WI38 (cell line): Measurements from ENCODE around the gene FAM53C.
A peak's percentile ranks its signal among the peaks of the same experiment; 100 is the strongest.

ENCODE experiments used
- H3K4me3 ChIP-seq: 2 replicates; pipeline ENCODE4 v1.5.1; 2011; ENCODE audit warnings: low read depth, mild to moderate bottlenecking, control low read depth, low read length
- TF ChIP-seq, protein P1 (sequence below): IDR thresholded peaks from 2 replicates; pipeline ENCODE4 v1.5.1; 2012; ENCODE audit warnings: low read depth, mild to moderate bottlenecking, control low read depth, low read length

The FAM53C gene

DNA sequence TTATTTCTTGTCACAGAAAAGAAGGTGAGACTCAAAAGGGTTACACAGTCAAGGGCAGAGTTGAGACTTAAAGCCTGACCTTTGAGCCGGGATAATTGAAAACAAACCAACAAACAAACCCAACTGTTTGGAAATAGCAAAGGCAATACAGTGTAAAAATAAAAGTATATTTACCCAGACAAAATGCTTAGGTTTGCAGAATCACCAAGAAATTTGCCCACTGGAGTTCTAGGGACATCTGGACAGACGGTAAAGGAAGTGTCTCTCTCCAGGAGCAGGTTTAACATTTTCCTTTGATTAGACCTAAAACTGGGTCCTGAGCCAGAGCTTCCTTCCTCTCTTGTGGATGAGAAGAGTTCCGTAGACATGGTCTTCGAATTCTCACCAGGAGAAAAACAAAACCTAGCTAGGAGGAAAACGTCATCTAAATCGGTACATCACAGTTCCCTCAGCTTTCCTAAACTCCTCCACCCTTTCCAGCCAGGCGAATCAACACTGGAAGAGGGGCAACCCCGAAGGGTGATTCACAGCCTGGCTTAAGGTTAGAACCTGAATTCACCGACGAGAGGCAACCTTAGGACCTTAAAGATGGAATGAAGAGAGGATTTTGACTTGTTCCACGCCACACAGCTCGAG lies 7.1 kb upstream of the FAM53C start:
- TF ChIP-seq, protein P1, sequence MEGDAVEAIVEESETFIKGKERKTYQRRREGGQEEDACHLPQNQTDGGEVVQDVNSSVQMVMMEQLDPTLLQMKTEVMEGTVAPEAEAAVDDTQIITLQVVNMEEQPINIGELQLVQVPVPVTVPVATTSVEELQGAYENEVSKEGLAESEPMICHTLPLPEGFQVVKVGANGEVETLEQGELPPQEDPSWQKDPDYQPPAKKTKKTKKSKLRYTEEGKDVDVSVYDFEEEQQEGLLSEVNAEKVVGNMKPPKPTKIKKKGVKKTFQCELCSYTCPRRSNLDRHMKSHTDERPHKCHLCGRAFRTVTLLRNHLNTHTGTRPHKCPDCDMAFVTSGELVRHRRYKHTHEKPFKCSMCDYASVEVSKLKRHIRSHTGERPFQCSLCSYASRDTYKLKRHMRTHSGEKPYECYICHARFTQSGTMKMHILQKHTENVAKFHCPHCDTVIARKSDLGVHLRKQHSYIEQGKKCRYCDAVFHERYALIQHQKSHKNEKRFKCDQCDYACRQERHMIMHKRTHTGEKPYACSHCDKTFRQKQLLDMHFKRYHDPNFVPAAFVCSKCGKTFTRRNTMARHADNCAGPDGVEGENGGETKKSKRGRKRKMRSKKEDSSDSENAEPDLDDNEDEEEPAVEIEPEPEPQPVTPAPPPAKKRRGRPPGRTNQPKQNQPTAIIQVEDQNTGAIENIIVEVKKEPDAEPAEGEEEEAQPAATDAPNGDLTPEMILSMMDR: no peak
- H3K4me3 ChIP-seq: peak overlapping the region; percentile 63

DNA sequence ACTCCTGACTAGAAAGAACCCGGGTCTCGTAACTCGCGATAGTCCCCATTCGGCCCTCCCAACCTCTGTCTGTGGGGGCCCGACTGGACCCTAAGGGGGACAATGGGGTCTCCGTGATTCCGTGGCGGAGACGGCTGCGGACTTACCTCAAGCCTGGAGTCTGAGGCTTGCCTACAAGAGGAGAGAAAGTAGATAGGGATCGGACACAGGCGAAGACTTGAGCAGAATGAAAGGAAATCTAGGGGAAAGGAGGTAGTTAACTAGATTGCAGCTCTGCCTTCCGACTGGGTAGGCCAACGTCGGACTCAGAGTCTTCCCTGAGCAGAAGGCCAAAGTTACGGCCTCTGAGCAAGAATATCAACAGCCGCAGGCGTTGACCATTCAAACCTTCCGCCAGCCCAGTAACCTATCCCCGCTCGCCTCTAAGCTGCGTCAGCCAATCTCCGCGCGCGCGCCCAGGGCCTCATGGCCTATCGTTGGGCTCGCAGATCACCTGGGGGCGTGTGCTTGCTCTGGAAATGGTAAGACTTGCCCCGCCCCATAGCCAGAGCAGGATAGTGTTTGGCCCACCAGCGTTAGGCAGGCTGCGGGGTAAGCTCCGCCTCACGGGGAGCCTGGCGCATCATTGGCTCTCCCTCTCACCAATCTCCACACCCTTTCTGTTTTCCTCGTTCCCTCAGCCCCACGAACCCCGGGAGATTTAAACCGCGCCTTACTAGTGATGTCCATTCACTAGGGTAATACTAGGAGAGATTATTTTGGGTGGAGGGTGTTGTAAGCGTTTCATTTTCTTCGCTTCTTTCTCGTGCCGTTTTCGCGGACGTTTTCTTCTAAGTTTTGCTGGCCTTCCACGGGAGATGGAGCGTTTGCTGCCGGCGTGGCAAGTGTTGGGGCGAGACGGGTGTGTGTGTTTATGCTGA lies 6.4 kb upstream of the FAM53C start, which contains the start of gene CDC25C:
Gene CDC25C, minus strand, starts transcription at position 356 of the 920 bp plus-strand sequence. CDS start 624 bp downstream, outside the sequence.
- H3K4me3 ChIP-seq: peak within 1 kb of the TSS; percentile 63
- TF ChIP-seq, protein P1: no peak

DNA sequence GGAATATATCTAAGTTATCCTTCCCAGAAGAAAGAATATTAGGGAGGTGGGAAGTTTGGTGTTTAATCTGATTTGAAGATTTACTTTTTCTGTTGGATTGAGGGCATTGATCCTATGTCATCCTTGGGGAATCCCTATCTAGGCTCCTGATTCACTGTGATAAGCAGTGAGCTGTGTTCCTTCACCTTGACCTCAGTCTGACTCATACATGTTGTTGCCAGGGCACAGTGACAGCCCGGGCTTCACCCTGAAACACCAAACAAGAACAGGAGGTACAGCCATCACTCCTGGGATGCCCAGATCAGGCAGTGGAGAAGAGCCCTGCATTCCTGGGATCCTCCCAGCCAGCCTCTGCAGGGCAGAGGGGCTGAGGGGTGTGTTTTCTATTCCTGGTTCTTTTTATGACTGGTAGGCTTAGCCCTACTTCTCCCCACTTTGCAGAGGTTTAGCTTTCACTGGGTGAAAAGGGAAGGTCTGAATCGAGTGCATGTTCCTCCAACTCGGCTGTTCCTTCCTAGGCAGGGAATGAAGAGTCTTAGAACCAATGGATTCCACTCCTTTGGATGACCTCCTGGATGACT lies 3.1 kb upstream of the FAM53C start:
- TF ChIP-seq, protein P1: no peak
- H3K4me3 ChIP-seq: no peak overlapping the region

DNA sequence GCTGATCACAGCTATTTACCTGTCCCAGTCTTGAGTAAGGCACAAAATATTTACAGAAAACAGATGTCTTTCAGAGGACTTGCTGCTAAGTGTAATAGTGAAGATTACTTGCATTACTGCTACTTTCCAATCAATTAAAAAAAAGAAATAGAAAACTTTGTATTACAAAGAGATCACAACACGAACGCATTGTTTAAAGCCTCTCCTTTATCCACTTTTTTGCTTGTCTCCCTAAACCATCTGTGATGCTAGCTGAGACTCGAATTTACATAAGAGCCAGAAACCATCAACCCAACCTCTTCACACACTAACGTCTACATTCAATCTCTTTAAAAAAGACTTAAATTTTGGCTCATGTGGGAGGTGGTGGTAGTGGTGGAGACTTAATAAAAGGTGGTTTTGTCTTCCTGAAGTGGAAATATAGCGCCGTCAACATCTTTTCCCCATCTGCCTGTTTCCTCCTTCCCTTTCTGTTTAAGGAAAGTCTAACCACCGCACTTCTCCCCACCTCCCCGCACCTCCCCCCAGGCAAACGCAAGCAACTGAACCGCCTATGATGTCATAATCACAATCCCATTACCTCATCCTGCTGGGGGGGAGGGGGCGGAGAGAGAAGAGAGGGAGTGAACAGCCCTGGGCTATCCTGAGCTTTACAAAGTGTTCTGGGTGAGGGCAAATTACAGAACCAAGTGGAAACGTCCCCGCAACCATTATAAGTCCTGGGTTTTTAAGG lies 948 bp upstream of the FAM53C start:
- TF ChIP-seq, protein P1: no peak
- peak overlapping the region; percentile 94 for H3K4me3 ChIP-seq

DNA sequence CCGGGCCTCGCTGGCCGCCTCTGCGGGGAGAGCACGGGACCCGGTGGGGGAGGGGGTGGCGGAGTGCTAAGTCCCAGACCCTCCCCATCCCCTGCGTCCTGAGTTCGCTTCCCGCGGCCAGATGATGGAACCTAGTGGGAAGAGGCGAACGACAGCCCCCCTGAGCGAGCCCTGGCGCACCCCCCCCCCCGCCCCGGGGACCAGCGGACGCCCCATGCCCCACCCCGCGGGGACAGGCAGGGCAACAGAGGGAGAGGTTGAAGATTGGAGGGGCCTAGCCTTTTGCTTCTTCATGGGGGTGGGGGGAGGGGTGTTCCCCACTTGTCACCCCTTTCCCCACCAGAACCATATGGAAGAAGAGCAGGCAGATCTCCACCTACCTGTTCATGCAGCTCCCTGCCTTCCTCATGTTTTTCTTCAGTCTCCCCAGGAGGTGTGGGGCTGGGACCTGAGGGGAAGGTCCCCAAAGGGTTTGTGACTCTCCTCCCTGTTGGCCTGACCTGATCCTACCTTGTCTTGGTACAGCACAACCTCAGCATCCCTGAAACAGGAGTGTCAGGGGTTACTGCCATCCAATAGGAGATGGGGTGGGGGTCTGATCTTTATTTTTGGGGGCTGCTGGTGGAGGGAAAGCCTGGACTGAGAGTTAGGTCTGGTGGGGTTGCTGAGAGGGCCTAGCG lies 485 bp downstream of the FAM53C start:
- TF ChIP-seq, protein P1: no peak

DNA sequence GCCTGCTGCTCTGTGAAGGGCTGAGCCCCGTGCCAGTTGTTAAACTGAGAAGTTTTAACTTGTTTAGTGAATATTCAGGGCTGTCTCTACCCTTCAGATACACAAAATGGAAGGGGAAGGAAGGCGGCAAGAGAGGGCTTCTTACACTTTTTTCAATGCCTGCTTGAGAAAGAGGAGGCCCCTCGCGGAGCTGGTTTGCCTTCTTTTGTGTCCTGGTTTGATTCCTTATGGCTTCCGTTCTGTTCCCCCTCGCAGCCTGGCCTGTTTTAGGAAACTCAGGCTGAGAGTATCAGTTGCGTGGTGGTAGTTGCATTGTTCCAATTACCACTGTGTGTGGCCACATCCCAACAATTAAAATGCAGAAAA lies 1.0 kb downstream of the FAM53C start:
- TF ChIP-seq, protein P1: no peak
- H3K4me3 ChIP-seq: peak overlapping the region; percentile 94

More for the DNA sequence above, 485 bp downstream of the FAM53C start:
- peak overlapping the region; percentile 94 for H3K4me3 ChIP-seq
